GM12864 (cell line): ENCODE results near the gene GRXCR2.

Source experiments
- DNase-seq: peaks from one replicate; pipeline ENCODE4 v3.0.0-alpha.2; 2011; ENCODE audit warnings: low read depth
- H3K4me3 ChIP-seq: 2 replicates; pipeline ENCODE4 v1.5.1; 2011; ENCODE audit warnings: mild to moderate bottlenecking, low read depth, low read length, control low read depth
- TF ChIP-seq, protein P1 (sequence below): IDR thresholded peaks from 2 replicates; pipeline ENCODE4 v1.5.1; 2011; ENCODE audit warnings: low read depth, mild to moderate bottlenecking, moderate library complexity, low read length, control low read depth, inconsistent platforms; ENCODE audit errors: missing control alignments

The GRXCR2 gene, protein sequence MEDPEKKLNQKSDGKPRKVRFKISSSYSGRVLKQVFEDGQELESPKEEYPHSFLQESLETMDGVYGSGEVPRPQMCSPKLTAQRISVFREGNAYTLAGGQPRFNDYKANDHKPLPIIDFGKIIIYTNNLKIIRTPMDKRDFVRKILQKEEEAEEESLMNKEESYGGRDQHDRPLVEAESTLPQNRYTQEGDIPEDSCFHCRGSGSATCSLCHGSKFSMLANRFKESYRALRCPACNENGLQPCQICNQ

DNA sequence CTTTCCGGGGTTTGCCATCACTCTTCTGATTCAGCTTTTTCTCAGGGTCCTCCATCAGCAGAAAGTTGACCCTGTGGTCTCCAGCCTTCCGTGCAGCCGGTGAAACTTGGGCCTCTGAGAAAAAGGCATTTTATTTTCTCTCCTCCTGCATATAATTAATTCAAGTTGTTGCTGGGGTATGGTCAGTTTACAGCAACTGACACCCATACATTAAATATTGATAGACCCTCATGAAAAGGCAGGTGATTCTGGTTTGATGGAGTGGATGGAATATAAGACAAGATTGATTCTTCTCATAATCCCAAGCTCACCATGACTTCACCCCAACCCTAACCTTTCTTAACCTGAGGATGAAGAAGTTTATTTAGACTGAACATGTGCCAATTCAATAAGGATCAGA lies at the start of gene GRXCR2:
TSS of gene GRXCR2 (minus strand) at position 101 of the 400 bp plus-strand sequence. CDS start at position 55, 46 bp downstream.
- TF ChIP-seq, protein P1, sequence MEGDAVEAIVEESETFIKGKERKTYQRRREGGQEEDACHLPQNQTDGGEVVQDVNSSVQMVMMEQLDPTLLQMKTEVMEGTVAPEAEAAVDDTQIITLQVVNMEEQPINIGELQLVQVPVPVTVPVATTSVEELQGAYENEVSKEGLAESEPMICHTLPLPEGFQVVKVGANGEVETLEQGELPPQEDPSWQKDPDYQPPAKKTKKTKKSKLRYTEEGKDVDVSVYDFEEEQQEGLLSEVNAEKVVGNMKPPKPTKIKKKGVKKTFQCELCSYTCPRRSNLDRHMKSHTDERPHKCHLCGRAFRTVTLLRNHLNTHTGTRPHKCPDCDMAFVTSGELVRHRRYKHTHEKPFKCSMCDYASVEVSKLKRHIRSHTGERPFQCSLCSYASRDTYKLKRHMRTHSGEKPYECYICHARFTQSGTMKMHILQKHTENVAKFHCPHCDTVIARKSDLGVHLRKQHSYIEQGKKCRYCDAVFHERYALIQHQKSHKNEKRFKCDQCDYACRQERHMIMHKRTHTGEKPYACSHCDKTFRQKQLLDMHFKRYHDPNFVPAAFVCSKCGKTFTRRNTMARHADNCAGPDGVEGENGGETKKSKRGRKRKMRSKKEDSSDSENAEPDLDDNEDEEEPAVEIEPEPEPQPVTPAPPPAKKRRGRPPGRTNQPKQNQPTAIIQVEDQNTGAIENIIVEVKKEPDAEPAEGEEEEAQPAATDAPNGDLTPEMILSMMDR = no peak
- DNase-seq = no peak
- no peak within 1 kb of the TSS for H3K4me3 ChIP-seq

DNA sequence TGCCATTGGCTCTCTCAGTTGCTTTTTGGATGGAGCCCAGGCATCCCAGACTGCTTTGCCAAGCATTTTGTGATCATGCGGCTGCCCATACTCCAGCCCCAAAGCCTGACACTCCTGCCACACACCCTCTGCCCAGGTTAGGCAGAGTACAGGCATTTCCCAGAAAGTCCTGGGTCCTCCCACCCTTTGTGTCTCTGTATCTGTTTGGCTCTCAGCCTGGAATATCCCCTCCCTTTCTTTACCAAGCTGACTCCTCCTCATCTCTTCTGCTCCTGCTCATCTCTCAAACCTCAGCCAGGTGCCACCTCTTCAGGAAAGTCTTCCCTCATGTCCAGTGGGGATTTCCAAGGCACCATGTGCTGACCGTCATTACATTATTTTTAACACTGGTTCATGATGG lies 49.2 kb upstream of the GRXCR2 start:
- H3K4me3 ChIP-seq = no peak overlapping the region
- no peak for DNase-seq
- TF ChIP-seq, protein P1 = no peak

GRCh38 chr5:145921211-145921610 lies 48.4 kb upstream of the GRXCR2 start:
- TF ChIP-seq, protein P1 = no peak
- H3K4me3 ChIP-seq = no peak overlapping the region
- no peak for DNase-seq

DNA sequence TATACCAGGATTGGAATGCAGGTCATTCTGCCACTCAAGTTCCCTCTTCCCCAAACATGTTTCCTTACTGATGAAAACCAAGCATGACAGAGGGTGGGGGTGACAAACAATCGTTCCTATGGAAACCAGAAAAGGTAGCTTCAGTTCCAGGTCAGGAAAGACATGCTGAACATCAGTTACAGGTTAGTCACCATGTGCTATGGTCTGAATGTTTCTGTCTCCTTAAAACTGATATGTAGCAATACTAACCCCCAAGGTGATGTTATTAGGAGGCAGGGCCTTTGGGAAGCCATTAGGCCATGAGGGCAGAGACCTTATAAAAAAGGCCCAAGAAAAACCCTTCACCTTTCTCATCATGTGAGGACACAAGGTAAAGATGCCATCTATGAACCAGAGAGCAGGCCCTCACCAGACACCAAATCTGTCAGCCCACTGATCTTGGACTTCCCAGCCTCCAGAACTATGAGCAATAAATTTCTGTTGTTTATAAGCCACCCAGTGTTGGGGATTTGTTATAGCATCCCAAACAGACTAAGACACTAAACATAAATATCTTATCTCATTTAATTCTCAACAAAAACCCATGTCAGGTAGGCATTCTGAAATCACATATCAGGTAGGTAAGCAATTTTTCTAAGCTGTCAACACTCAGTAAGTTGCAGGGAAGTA lies 47.9 kb upstream of the GRXCR2 start:
- DNase-seq = no peak
- TF ChIP-seq, protein P1 = no peak
- H3K4me3 ChIP-seq = no peak overlapping the region

DNA sequence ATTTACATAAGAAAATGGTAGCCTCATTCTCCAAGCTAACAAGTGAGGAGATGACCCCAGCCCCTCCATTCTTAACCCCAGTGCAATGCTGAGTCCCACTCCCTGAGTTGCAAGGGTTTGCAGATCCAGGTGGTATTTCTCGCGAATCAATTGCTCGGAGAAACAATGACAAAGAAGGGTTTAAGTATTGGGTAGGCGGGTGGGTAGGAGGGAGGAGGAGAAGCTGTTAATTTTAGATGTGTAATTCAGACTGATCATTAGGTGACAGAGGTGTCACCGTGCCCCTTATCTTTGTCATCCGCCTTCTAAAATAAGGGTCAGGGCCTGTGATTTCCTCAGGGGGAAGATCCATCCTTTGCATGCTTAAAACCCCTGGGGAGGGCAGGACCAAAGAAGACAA lies 46.6 kb upstream of the GRXCR2 start:
- TF ChIP-seq, protein P1 = no peak
- no peak for DNase-seq
- no peak overlapping the region for H3K4me3 ChIP-seq

DNA sequence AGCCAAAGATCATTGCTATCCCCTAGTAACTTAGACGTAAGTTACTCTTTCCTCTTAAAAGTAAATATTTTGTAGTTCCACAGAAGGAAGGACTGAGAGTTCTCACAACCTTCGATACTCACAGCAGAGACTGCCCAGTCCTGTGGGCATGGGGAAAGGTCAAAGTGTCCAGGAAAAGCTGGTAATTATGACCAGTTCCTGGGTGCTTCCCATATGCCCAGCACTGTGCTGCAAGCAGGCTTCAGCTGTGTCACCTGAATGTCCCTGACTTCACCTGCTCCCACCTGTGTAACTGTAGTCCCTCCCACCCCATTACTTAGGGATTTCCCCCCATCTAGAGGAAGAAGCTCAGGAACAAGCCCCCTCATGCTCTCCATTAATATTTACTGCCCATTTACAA lies 45.6 kb upstream of the GRXCR2 start:
- TF ChIP-seq, protein P1 = no peak
- no peak overlapping the region for H3K4me3 ChIP-seq
- no peak for DNase-seq

GRCh38 chr5:145917288-145917687 lies 44.5 kb upstream of the GRXCR2 start:
- no peak overlapping the region for H3K4me3 ChIP-seq
- no peak for DNase-seq
- TF ChIP-seq, protein P1 = no peak
